SK-N-SH (cell line): ENCODE data around the gene HBZ. TPM values are rescaled to one million over a fixed set of nuclear protein-coding genes. Genes with fewer than 3 reads are reported as not detected.
"Not testable (repeated sequence)": the region's sequence is repeated elsewhere in the genome, so short reads cannot be mapped to it uniquely, and the experiment has no call there.

ENCODE experiments used
- CTCF ChIA-PET: fragments of 300-600, 350-600 bp; formaldehyde crosslinking; extraction: SDS; loops from one replicate; lab custom pipeline; 2021; lab: Yijun Ruan, JAX
- POLR2A ChIA-PET: fragments of 350-600 bp; sonication (Branson Sonifier 250); formaldehyde crosslinking; extraction: SDS; loops from one replicate; lab custom pipeline; 2020; ENCODE audit warnings: antibody characterized with exemption, inconsistent platforms; lab: Yijun Ruan, JAX
- DNase-seq: peaks from one replicate; pipeline ENCODE4 v3.0.0; 2012
- H2AFZ ChIP-seq: fragments of 200-600 bp; sonication (generic); 2 replicates; pipeline ENCODE4 v1.8.1; 2016; ENCODE audit warnings: antibody characterized with exemption, mild to moderate bottlenecking, low read depth
- H3F3A ChIP-seq: fragments of 200-600 bp; sonication (generic); replicated peaks from 2 replicates; pipeline ENCODE3; 2016; ENCODE audit warnings: antibody characterized with exemption, mild to moderate bottlenecking; ENCODE audit not compliant: insufficient read depth
- H3K27ac ChIP-seq, 2 experiments: fragments of 200-500 bp in 1 of 2; fragments of 200-600 bp in 1 of 2; sonication (Bioruptor generic) in 1 of 2; sonication (generic), shearing (Covaris generic) in 1 of 2; 2 replicates each; pipeline versions ENCODE4 v1.5.1 to v1.6.1; 2014 to 2016; ENCODE audit warnings: low read depth in 2 of 2, inconsistent platforms in 1 of 2, low read length in 1 of 2, mild to moderate bottlenecking in 1 of 2, mixed read lengths in 1 of 2
- H3K27me3 ChIP-seq: fragments of 200-600 bp; sonication (generic), shearing (Covaris generic); 2 replicates; pipeline ENCODE4 v1.6.1; 2016; ENCODE audit warnings: mixed run types; ENCODE audit not compliant: insufficient read depth
- H3K36me3 ChIP-seq, 2 experiments: fragments of 200-500 bp in 1 of 2; fragments of 200-600 bp in 1 of 2; sonication (Bioruptor generic) in 1 of 2; sonication (generic) in 1 of 2; replicated peaks in 1 of 2; 2 replicates each; pipeline versions ENCODE3 to v1.5.1; 2014 to 2016; ENCODE audit warnings: low read length in 1 of 2, mild to moderate bottlenecking in 1 of 2; ENCODE audit not compliant: insufficient read depth in 2 of 2, control insufficient read depth in 1 of 2
- H3K4me1 ChIP-seq, 2 experiments: fragments of 200-500 bp in 1 of 2; fragments of 200-600 bp in 1 of 2; sonication (Bioruptor generic) in 1 of 2; sonication (generic), shearing (Covaris generic) in 1 of 2; 2 replicates each; pipeline versions ENCODE4 v1.5.1 to v1.6.1; 2014 to 2016; ENCODE audit warnings: low read depth in 1 of 2, low read length in 1 of 2, mixed run types in 1 of 2; ENCODE audit not compliant: insufficient read depth in 2 of 2, control insufficient read depth in 1 of 2
- H3K4me2 ChIP-seq: fragments of 200-600 bp; sonication (generic), shearing (Covaris generic); 2 replicates; pipeline ENCODE4 v1.6.1; 2017; ENCODE audit warnings: mixed run types
- H3K4me3 ChIP-seq, 2 experiments: fragments of 200-500 bp in 1 of 2; fragments of 200-600 bp in 1 of 2; sonication (Bioruptor generic) in 1 of 2; sonication (generic), shearing (Covaris generic) in 1 of 2; 2 replicates each; pipeline versions ENCODE4 v1.5.1 to v1.8.1; 2014 to 2016; ENCODE audit warnings: low read depth in 2 of 2, inconsistent platforms in 1 of 2, low read length in 1 of 2, mild to moderate bottlenecking in 1 of 2, mixed read lengths in 1 of 2, moderate library complexity in 1 of 2
- H3K79me2 ChIP-seq: fragments of 200-600 bp; sonication (generic); 2 replicates; pipeline ENCODE4 v1.8.1; 2017; ENCODE audit warnings: mild to moderate bottlenecking; ENCODE audit not compliant: insufficient read depth
- H3K9ac ChIP-seq: fragments of 200-600 bp; sonication (generic); 2 replicates; pipeline ENCODE4 v1.6.1; 2017; ENCODE audit warnings: mixed run types
- H3K9me2 ChIP-seq: fragments of 200-600 bp; sonication (generic); 2 replicates; pipeline ENCODE4 v1.6.1; 2017; ENCODE audit warnings: mixed run types
- H3K9me3 ChIP-seq: fragments of 200-600 bp; sonication (generic); 2 replicates; pipeline ENCODE4 v1.6.1; 2017; ENCODE audit warnings: mixed run types, mild to moderate bottlenecking, moderate library complexity
- H4K20me1 ChIP-seq: fragments of 200-600 bp; sonication (generic); 2 replicates; pipeline ENCODE4 v1.6.1; 2017; ENCODE audit warnings: mild to moderate bottlenecking, mixed run types; ENCODE audit not compliant: insufficient read depth
- FOSL2 ChIP-seq: IDR thresholded peaks from 2 replicates; pipeline ENCODE4 v1.4.0; 2012; ENCODE audit warnings: low read depth, mild to moderate bottlenecking, moderate library complexity, borderline replicate concordance
- JUND ChIP-seq: IDR thresholded peaks from 2 replicates; pipeline ENCODE4 v1.4.0; 2012
- MEF2A ChIP-seq: IDR thresholded peaks from 2 replicates; pipeline ENCODE4 v1.4.0; 2012; ENCODE audit warnings: low read depth, borderline replicate concordance
- NFIC ChIP-seq: IDR thresholded peaks from 2 replicates; pipeline ENCODE4 v1.4.0; 2012; ENCODE audit warnings: borderline replicate concordance
- NRF1 ChIP-seq: IDR thresholded peaks from 2 replicates; pipeline ENCODE4 v1.6.1; 2012; ENCODE audit warnings: low read depth, mild to moderate bottlenecking, low read length
- SIN3A ChIP-seq: IDR thresholded peaks from 2 replicates; pipeline ENCODE4 v1.6.1; 2012; ENCODE audit warnings: low read depth, mild to moderate bottlenecking, low read length, moderate library complexity, borderline replicate concordance
- TAF1 ChIP-seq: IDR thresholded peaks from 2 replicates; pipeline ENCODE4 v1.6.1; 2012; ENCODE audit warnings: low read depth, mild to moderate bottlenecking, low read length, moderate library complexity, borderline replicate concordance
- USF2 ChIP-seq: fragments of 150-350 bp; IDR thresholded peaks from 2 replicates; pipeline ENCODE4 v1.6.1; 2017; ENCODE audit warnings: antibody characterized with exemption, low read length, low read depth, borderline replicate concordance
- WGBS: methylation state at CpG from one replicate; pipeline ENCODE4 v1.1.6; 2017; ENCODE audit warnings: low lambda C conversion rate; 5-methylcytosine and 5-hydroxymethylcytosine counted together
- polyA plus RNA-seq, 3 experiments: library from polyadenylated mRNA; depleted of rRNA; stranded (reverse); fragments of >200 nt; gene quantifications; 2 replicates each; pipeline ENCODE4 v1.2.3, GENCODE V29; 2012

Gene HBZ
- polyA plus RNA-seq, 1 of the 3 experiments (the other 2 are of a cell fraction): not detected

GRCh38 chr16:159136-159849 is 6.8 kb downstream of the HBZ start:
- ChIA-PET CTCF (interaction anchor here (1.0 to 1.1 kb wide), 2 partner anchors 23 to 93 kb away, joined by 3 to 4 read pairs; no protein-coding TSS in a partner anchor), POLR2A (no interaction called here)
- no peak for TF ChIP-seq JUND
- TF ChIP-seq TAF1: no peak
- no peak for TF ChIP-seq MEF2A
- no peak for TF ChIP-seq SIN3A
- TF ChIP-seq USF2: no peak
- Histone ChIP-seq H3K9me2 (no peaks in the 10 kb centered on the region), H3K9me3 (no peaks in the 10 kb centered on the region), H3K4me1 (peaks cover 0 to 7% of the 10 kb centered on the region in 2 experiments; a peak in 1 of 4 replicates), H4K20me1 (no peaks in the 10 kb centered on the region), H3K4me3 (no peak overlapping the region), H2AFZ (no peak overlapping the region), H3K27ac (no peak overlapping the region), H3K79me2 (no peaks in the 10 kb centered on the region), H3K27me3 (no peaks in the 10 kb centered on the region; the same call in 1 of the 2 replicates), H3K36me3 (no peaks in the 10 kb centered on the region), H3K4me2 (no peak overlapping the region), H3K9ac (no peak overlapping the region), H3F3A (no peaks in the 10 kb centered on the region)
- 40% methylated on average over 6 of the region's 6 CpGs for WGBS
- DNase-seq: no peak

- H3K4me1 ChIP-seq, H3K4me2 ChIP-seq, H3K79me2 ChIP-seq, H3F3A ChIP-seq, H3K27me3 ChIP-seq, H3K9me2 ChIP-seq, H3K9me3 ChIP-seq, H2AFZ ChIP-seq, DNase-seq, POLR2A ChIA-PET, H3K4me3 ChIP-seq, H4K20me1 ChIP-seq, H3K36me3 ChIP-seq, H3K9ac ChIP-seq, H3K27ac ChIP-seq: not testable (repeated sequence)
- CTCF ChIA-PET: interaction anchor here (1.0 kb wide), 1 partner anchor 22 kb away, joined by 3 read pairs; no protein-coding TSS in a partner anchor
- WGBS: 41% methylated on average over 13 of the region's 20 CpGs
Observed at GRCh38 chr16:160242-160641, 7.8 kb downstream of the HBZ start.

GRCh38 chr16:160691-161190 is 8.3 kb downstream of the HBZ start:
- H3K27me3 ChIP-seq: peaks cover 7% of the 10 kb centered on the region
- H3K79me2 ChIP-seq: no peaks in the 10 kb centered on the region
- TF ChIP-seq NFIC (no peak), NRF1 (no peak), JUND (no peak), FOSL2 (no peak)
- no peaks in the 10 kb centered on the region for H3K9me2 ChIP-seq
- no peak overlapping the region for H3K27ac ChIP-seq
- H3K9me3 ChIP-seq: no peaks in the 10 kb centered on the region
- H3F3A ChIP-seq: no peaks in the 10 kb centered on the region
- no peak overlapping the region for H3K4me3 ChIP-seq
- CTCF ChIA-PET: interaction anchor here (0.6 to 1.2 kb wide), 2 partner anchors 18 to 20 kb away, joined by 4 read pairs; partner anchors contain the start of gene HBQ1
- DNase-seq: no peak
- WGBS: 16% methylated on average over 10 of the region's 18 CpGs
- no peak overlapping the region for H3K4me2 ChIP-seq
- peaks cover 0 to 8% of the 10 kb centered on the region in 2 experiments; a peak in 1 of 4 replicates for H3K4me1 ChIP-seq
- POLR2A ChIA-PET: no interaction called here
- no peak overlapping the region for H3K9ac ChIP-seq
- peaks cover 4% of the 10 kb centered on the region; the same call in 1 of the 2 replicates for H4K20me1 ChIP-seq
- no peak overlapping the region for H2AFZ ChIP-seq
- no peaks in the 10 kb centered on the region for H3K36me3 ChIP-seq
